GM19240 (cell line): ENCODE measurements around the gene EPB41L4B.

Source experiments
- DNase-seq: peaks from one replicate; pipeline ENCODE4 v3.0.0; 2011; ENCODE audit warnings: low spot score; ENCODE audit not compliant: insufficient read length

EPB41L4B gene

GRCh38 chr9:109205526-109205925, 115.3 kb downstream of the EPB41L4B start:
- DNase-seq: no peak

GRCh38 chr9:109203761-109204360, 117.0 kb downstream of the EPB41L4B start:
- no peak for DNase-seq

- DNase-seq: no peak
Measured at GRCh38 chr9:109199676-109200075, 121.2 kb downstream of the EPB41L4B start.

GRCh38 chr9:109198736-109199382, 122.0 kb downstream of the EPB41L4B start:
- DNase-seq: no peak

DNA sequence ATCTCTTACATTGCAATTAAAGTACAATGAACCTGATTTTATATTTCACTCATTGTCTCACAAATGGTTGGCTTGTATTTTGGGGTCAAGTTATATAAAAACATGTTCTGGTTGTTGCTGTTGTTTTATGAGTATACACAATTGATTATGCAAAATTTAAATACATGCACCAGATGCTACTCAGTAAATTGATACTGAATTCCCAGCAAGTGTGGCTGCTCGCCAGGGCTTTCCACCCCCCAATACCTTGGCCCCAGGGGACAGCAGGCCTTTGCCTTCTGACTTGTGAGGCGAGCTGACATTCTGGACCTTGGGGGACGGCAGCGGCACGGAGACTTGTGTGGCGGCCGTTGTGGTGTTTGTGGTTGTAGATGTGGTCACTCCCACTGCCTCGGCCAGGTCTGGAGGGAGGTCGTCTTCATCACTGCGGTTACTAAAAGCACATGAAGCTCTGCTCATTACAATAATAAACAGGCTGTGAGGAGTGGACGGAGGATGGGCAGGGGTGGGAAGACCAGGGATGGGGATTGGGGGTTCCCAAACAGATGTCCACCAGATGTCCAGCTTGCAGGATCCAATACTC, 126.8 kb downstream of the EPB41L4B start:
- DNase-seq: no peak

- no peak for DNase-seq
Measured at GRCh38 chr9:109192732-109193361, 128.0 kb downstream of the EPB41L4B start.

- DNase-seq: no peak
Measured at GRCh38 chr9:109191746-109192145, 129.1 kb downstream of the EPB41L4B start.

GRCh38 chr9:109190151-109190550, 130.7 kb downstream of the EPB41L4B start:
- no peak for DNase-seq

GRCh38 chr9:109186857-109187520, 133.9 kb downstream of the EPB41L4B start:
- no peak for DNase-seq

DNA sequence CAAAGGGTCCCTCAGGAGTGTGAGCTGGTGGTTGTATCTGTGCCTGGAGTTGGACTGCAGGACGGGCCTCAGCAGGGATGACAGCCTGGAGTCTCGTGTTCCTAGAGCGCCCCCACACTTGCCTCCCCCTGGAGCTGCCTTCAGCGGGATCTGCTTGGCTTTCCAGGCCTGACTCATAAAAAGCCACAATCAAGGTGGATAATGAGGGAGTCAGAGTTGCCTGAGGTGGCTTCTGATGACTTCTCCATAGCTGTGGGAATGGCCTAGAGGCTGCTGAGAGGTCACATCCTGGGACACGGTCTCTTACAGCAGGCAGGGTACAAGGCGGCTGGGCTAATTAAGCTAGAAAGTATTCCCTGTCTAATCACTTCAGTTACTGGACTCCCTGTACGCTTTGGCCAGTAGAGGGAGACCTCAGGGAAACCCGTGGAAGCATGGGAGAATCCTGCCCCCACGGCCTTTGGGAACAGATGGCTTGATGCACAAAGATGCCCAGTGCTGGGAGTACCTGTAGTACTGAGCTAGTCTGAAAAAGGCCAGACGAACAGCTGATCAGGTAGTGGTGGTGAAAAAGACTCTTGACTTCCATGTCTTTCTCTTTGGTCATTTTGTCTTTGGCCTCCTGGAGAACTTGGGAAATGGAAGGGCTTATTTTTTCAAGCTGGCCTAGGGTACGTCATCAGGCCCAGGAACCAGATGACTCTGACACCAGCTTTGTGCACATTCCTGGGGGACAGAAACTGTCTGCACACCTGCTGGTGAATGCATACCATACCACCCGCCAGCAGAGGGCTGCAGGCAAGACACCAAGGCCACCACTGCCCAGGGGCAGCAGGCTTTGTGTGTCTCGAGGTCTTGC, 137.7 kb downstream of the EPB41L4B start:
- peak; percentile 26 for DNase-seq

GRCh38 chr9:109182550-109182939, 138.3 kb downstream of the EPB41L4B start:
- DNase-seq: no peak

GRCh38 chr9:109181284-109181683, 139.6 kb downstream of the EPB41L4B start:
- DNase-seq: peak; percentile 41

GRCh38 chr9:109179801-109180523, 140.9 kb downstream of the EPB41L4B start:
- DNase-seq: no peak

GRCh38 chr9:109176963-109177362, 143.9 kb downstream of the EPB41L4B start:
- no peak for DNase-seq

GRCh38 chr9:109176386-109176785, 144.5 kb downstream of the EPB41L4B start:
- DNase-seq: no peak

DNA sequence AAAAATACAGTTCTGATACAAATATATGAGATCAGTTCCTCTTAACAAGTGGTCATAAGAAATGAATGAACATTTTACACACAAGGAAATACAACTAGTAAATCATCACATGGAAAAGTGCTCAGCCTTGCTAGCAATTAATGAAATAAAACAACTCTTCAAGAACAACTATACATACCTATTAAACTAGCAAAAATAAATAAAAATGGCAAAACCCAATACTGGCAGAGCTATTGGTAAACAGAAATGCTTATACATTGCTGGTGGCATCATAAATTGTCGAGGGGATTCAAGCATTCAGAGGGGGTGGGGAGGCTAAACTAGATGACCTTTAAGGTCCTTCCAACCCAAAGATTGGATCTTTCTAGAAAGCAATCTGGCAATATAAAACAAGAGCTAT, 147.9 kb downstream of the EPB41L4B start:
- no peak for DNase-seq

DNA sequence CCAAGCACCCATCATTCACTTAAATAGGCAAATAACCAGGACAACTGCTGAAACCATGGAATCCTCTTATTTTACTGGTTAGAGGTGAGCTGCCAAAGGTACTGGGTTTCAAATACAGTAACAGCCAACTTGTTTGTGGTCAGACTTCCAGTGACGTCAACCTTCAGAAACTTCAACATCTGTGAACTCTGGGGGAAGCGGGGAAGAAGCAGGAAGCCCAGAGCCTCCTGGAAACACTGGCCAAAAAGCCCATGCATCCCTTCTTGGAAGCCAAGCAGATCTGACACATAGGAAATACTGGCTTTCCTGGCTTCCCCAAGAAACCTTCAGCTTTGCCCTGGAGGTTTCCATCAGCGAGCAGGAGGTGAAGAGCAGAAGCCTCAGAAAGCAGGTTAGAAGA, 148.9 kb downstream of the EPB41L4B start:
- no peak for DNase-seq

DNA sequence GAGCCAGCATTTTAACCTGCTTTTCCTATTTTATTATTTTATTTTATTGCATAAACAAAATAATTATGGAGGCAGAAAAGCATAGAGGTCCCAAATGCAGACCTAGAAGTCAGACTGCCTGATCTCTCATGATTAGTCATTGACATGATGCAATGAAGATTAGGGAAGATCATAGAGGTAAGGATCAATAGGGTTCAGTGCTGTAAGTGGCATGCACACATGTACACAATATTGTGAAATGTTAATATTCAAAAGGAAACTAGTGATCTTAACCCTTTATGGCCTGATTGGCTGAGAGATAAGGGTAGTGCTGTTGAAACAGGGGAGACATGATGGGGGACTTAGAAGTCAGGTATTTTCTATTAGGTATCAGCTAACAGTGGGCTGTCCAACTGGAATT, 152.7 kb downstream of the EPB41L4B start:
- DNase-seq: no peak

- no peak for DNase-seq
Measured at GRCh38 chr9:109167716-109168115, 153.1 kb downstream of the EPB41L4B start.
